Keratinocyte (primary cell): ENCODE results near the gene LRRIQ1. TPM values are rescaled to one million over a fixed set of nuclear protein-coding genes. Genes with fewer than 3 reads are reported as not detected.

Source experiments
- DNase-seq: peaks from one replicate; pipeline ENCODE4 v3.0.0-alpha.2; 2011; ENCODE audit warnings: low read depth, missing footprints, low spot score
- FAIRE-seq: peaks from 2 replicates; lab custom pipeline; 2011; peaks lifted over from hg19 to GRCh38; lab: Jason Lieb, UNC
- H2AFZ ChIP-seq: 2 replicates; pipeline ENCODE4 v1.6.0; 2012; ENCODE audit warnings: low read length, control low read depth, inconsistent platforms; ENCODE audit not compliant: control insufficient read depth
- H3K27ac ChIP-seq: 2 replicates; pipeline ENCODE4 v1.5.1; 2011; ENCODE audit warnings: low read length; ENCODE audit not compliant: control insufficient read depth, insufficient read depth
- H3K27me3 ChIP-seq: 3 replicates; pipeline ENCODE4 v1.6.0; 2011; ENCODE audit warnings: low read length; ENCODE audit not compliant: control insufficient read depth, insufficient read depth; ENCODE audit errors: extremely low read depth
- H3K36me3 ChIP-seq, 2 experiments: 2 replicates in 1 of 2; 3 replicates in 1 of 2; pipeline ENCODE4 v1.5.1; 2011; ENCODE audit warnings: low read length in 2 of 2, mild to moderate bottlenecking in 1 of 2; ENCODE audit not compliant: control insufficient read depth in 2 of 2, insufficient read depth in 2 of 2; ENCODE audit errors: extremely low read depth in 1 of 2
- H3K4me1 ChIP-seq: 3 replicates; pipeline ENCODE4 v1.5.1; 2011; ENCODE audit warnings: low read length; ENCODE audit not compliant: control insufficient read depth, insufficient read depth; ENCODE audit errors: extremely low read depth
- H3K4me2 ChIP-seq: 3 replicates; pipeline ENCODE4 v1.6.0; 2011; ENCODE audit warnings: low read depth, low read length; ENCODE audit not compliant: control insufficient read depth, insufficient read depth; ENCODE audit errors: extremely low read depth
- H3K4me3 ChIP-seq, 3 experiments: fragments of 200-600 bp in 1 of 3; sonication (generic) in 1 of 3; 2 replicates in 2 of 3; 3 replicates in 1 of 3; pipeline ENCODE4 v1.5.1; 2011 to 2016; ENCODE audit warnings: low read length in 3 of 3, mild to moderate bottlenecking in 3 of 3, control low read depth in 2 of 3, inconsistent platforms in 1 of 3, low read depth in 1 of 3, mixed read lengths in 1 of 3, mixed run types in 1 of 3, moderate library complexity in 1 of 3; ENCODE audit not compliant: control insufficient read depth in 2 of 3, insufficient read depth in 2 of 3; ENCODE audit errors: extremely low read depth in 1 of 3
- H3K79me2 ChIP-seq: 2 replicates; pipeline ENCODE4 v1.6.0; 2012; ENCODE audit warnings: low read length; ENCODE audit not compliant: control insufficient read depth, insufficient read depth
- H3K9ac ChIP-seq: 3 replicates; pipeline ENCODE4 v1.6.0; 2011; ENCODE audit warnings: low read length; ENCODE audit not compliant: control insufficient read depth, insufficient read depth; ENCODE audit errors: extremely low read depth
- H3K9me1 ChIP-seq: 3 replicates; pipeline ENCODE4 v1.6.0; 2011; ENCODE audit warnings: low read length; ENCODE audit not compliant: control insufficient read depth, insufficient read depth; ENCODE audit errors: extremely low read depth
- H3K9me3 ChIP-seq: 2 replicates; pipeline ENCODE4 v1.5.1; 2012; ENCODE audit warnings: low read depth, low read length; ENCODE audit not compliant: control insufficient read depth
- H4K20me1 ChIP-seq: 3 replicates; pipeline ENCODE4 v1.6.0; 2011; ENCODE audit warnings: low read length; ENCODE audit not compliant: control insufficient read depth, insufficient read depth; ENCODE audit errors: extremely low read depth
- CTCF ChIP-seq, 3 experiments: IDR thresholded peaks in 1 of 3; conservative IDR thresholded peaks in 1 of 3; optimal IDR thresholded peaks in 1 of 3; 2 replicates in 2 of 3; 3 replicates in 1 of 3; pipeline versions ENCODE3 to v1.5.1; 2011; ENCODE audit warnings: low read length in 3 of 3, mild to moderate bottlenecking in 3 of 3, moderate library complexity in 2 of 3, control low read depth in 1 of 3, inconsistent platforms in 1 of 3; ENCODE audit not compliant: insufficient read depth in 2 of 3; ENCODE audit errors: extremely low read depth in 1 of 3
- EZH2 ChIP-seq: IDR thresholded peaks from one replicate; pipeline ENCODE4 v1.6.1; 2012; ENCODE audit warnings: inconsistent platforms, mild to moderate bottlenecking, low read length, moderate library complexity
- dilution Hi-C: fragments of 300-500 bp; cut with MboI; formaldehyde crosslinking; loops from one replicate; pipeline ENCODE4 v1.7.0; 2020; ENCODE audit warnings: low sequenced_read_pairs; ENCODE audit not compliant: extremely low pct_ligation_motif_present
- polyA plus RNA-seq, 5 experiments: library from polyadenylated mRNA; depleted of rRNA in 3 of 5; stranded (reverse) in 3 of 5; stranded (forward) in 1 of 5; unstranded in 1 of 5; fragments of >200 nt; gene quantifications; 1 replicate in 1 of 5; 2 replicates in 3 of 5; 3 replicates in 1 of 5; pipeline versions ENCODE4 v1.2.1 to v1.2.3, GENCODE V29; 2011 to 2012; ENCODE audit warnings: missing spikeins in 2 of 5, low read depth in 1 of 5, low replicate concordance in 1 of 5

Gene LRRIQ1
- polyA plus RNA-seq, 1 donor (not counting 4 experiments of a cell fraction or from before 2014, with no cell fraction given) = 0.84 TPM

DNA sequence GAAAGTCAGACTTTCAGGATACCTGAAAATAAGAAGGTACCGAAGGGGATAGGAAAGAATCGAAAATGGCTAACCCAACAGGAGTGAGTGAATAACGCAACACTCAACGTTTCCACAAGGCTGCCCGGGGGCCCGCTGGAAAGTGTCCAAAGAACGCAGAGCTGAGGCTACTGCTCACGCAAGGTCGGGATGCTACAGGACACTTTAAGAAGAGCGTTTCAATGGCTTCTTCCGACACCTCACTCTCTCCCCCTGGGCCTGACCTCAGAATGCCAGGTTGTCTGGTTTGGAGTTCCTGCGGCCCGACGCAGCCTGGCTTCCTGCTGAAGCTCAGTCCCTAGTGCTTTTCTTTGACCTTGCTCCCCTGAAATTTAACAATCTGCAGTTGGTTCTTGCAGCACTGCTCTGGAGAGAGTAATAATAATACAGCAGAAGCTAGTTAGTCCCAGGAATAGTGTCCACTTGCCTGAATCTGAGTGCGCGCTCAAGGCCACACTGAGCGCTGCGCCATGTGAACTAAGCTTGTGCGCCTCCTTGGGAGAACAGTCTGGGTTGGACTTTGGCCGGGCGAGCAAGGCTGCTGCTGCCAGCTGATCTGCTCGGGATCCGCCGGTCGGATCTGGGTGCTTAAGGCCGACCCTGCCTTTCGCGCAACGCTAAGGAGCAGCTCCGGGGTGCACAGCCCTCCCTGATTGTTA, 241.9 kb downstream of the LRRIQ1 start:
- Histone ChIP-seq H4K20me1 (no peaks in the 10 kb centered on the region), H3K4me3 (no peak overlapping the region), H3K27me3 (peaks cover 87% of the 10 kb centered on the region), H3K4me1 (peaks cover 10% of the 10 kb centered on the region), H3K4me2 (no peak overlapping the region), H3K79me2 (no peaks in the 10 kb centered on the region), H3K9me3 (peaks cover 2% of the 10 kb centered on the region), H3K9me1 (no peaks in the 10 kb centered on the region), H3K27ac (no peak overlapping the region), H2AFZ (no peak overlapping the region), H3K9ac (no peak overlapping the region), H3K36me3 (no peaks in the 10 kb centered on the region)
- TF ChIP-seq EZH2 (peak; percentile 51), CTCF (optimal IDR thresholded peaks at IDR 0.05 in 1 of 3, IDR thresholded peaks at IDR 0.05 in 1 of 3, conservative IDR thresholded peaks at IDR 0.05 in 1 of 3; ENCODE audit: extremely low read depth in 1 of 3, insufficient read depth in 2 of 3, low read length in 3 of 3) (no peak)
- no peak for DNase-seq
- FAIRE-seq = no peak
- dilution Hi-C loops = no loop called here

GRCh38 chr12:85278598-85279448, 242.7 kb downstream of the LRRIQ1 start:
- no peak overlapping the region for H3K4me2 ChIP-seq
- dilution Hi-C loops = no loop called here
- no peak for DNase-seq
- H3K79me2 ChIP-seq = no peaks in the 10 kb centered on the region
- TF ChIP-seq EZH2 (peak; percentile 80), CTCF (optimal IDR thresholded peaks at IDR 0.05 in 1 of 3, IDR thresholded peaks at IDR 0.05 in 1 of 3, conservative IDR thresholded peaks at IDR 0.05 in 1 of 3; ENCODE audit: extremely low read depth in 1 of 3, insufficient read depth in 2 of 3, low read length in 3 of 3) (no peak)
- H2AFZ ChIP-seq = no peak overlapping the region
- no peaks in the 10 kb centered on the region for H3K9me1 ChIP-seq
- no peak overlapping the region for H3K9ac ChIP-seq
- no peak for FAIRE-seq
- peaks cover 10% of the 10 kb centered on the region for H3K4me1 ChIP-seq
- no peak overlapping the region for H3K4me3 ChIP-seq
- H3K9me3 ChIP-seq = peaks cover 2% of the 10 kb centered on the region
- no peaks in the 10 kb centered on the region for H4K20me1 ChIP-seq
- peaks cover 83% of the 10 kb centered on the region for H3K27me3 ChIP-seq
- no peaks in the 10 kb centered on the region for H3K36me3 ChIP-seq
- no peak overlapping the region for H3K27ac ChIP-seq
